ENCODE measurements around the gene ATOH7.
"Not testable (repeated sequence)": the region's sequence is repeated elsewhere in the genome, so short reads cannot be mapped to it uniquely, and the experiment has no call there.

The ATOH7 gene

GRCh38 chr10:68231817-68232251, at the start of gene ATOH7:
Gene ATOH7, minus strand, starts transcription at chr10:68232113. Its CDS starts 436 bp downstream, at chr10:68231677.
- no peak for DNase-seq

GRCh38 chr10:68280758-68281157, 48.8 kb upstream of the ATOH7 start:
- DNase-seq, result no peak

DNA sequence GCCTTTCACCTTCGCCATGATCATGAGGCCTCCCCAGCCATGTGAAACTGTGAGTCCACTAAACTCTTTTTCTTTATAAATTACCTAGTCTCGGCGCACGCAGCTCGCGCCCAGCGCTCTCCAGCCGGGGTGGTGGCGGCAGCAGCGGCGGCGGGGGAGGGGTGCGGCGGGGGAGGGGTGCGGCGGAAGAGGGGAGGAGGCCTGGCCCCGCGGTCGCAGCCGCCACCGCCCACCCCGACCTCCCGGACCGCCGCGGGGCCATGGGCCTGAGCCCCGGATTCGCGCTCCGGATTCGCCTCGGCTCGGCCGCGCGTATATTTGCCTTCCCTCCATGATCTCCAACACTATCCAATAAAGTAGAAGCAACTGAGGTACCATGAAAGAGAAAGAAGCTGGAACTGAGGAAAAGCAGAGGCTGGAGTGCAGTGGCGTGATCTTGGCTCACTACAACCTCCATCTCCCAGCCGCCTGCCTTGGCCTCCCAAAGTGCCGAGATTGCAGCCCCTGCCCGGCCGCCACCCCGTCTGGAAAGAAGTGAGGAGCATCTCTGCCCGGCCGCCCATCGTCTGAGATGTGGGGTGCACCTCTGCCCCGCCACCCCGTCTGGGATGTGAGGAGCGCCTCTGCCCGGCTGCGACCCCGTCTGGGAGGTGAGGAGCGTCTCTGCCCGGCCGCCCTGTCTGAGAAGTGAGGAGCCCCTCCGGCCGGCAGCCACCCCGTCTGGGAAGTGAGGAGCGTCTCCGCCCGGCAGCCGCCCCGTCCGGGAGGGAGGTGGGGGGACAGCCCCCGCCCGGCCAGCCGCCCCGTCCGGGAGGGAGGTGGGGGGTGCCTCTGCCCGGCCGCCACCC, 47.2 kb upstream of the ATOH7 start:
- DNase-seq, result not testable (repeated sequence)

- not testable (repeated sequence) for DNase-seq
Measured at GRCh38 chr10:68277814-68278213, 45.9 kb upstream of the ATOH7 start.

GRCh38 chr10:68276224-68276623, 44.3 kb upstream of the ATOH7 start:
- DNase-seq, result no peak

GRCh38 chr10:68275600-68276126, 43.8 kb upstream of the ATOH7 start:
- no peak for DNase-seq

DNA sequence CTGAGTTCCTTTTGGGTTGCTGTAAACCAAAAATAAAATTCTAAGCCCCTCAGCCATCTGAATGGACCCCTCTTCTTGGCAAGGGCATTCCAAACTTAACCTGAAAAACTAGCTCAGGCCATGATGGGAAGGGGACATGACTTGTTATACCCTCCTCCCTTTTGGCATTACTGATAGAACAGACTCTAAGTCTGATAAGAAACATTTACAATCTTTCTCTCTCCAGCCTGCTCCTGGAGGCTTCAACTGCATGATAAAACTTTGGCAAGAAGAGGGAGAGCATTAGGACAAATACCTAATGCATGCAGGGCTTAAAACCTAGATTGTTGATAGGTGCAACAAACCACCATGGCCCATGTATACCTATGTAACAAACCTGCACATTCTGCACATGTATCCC, 40.9 kb upstream of the ATOH7 start:
- DNase-seq, result no peak

- DNase-seq, result peak; percentile 19
Measured at GRCh38 chr10:68271196-68271882, 39.4 kb upstream of the ATOH7 start.

DNA sequence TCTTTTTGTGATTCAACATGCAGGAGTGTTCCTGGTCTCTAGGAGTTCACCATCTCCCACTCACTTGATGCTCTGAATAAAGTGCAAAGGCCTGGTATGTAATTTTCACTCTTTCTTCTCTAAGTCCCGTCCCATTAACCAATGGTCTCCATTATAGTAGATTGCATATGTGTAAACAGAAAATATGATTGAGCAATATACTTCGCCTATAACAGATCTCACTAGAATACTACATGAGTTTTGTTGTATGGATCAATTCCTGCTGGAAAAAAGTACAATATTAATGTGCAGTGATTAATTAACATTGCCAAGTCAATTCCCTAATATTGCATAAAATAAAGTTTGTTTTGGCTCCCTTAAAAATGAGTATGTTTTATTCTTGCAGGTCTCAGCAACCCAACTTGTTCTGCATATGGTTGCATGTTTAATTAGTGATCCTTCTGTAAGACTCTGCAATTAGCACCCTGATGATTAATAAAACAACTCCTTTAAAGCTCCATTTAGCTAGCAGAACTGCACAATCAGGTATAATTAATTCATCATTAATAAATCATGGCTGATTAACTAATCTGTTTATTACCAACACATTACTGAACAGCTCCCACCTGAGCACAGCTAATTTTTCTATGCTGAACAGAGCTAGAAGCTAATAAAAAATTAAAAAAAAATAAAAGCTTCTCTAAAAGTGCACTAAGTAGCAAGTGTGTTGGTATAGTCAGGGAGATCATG, 37.8 kb upstream of the ATOH7 start:
- no peak for DNase-seq

DNA sequence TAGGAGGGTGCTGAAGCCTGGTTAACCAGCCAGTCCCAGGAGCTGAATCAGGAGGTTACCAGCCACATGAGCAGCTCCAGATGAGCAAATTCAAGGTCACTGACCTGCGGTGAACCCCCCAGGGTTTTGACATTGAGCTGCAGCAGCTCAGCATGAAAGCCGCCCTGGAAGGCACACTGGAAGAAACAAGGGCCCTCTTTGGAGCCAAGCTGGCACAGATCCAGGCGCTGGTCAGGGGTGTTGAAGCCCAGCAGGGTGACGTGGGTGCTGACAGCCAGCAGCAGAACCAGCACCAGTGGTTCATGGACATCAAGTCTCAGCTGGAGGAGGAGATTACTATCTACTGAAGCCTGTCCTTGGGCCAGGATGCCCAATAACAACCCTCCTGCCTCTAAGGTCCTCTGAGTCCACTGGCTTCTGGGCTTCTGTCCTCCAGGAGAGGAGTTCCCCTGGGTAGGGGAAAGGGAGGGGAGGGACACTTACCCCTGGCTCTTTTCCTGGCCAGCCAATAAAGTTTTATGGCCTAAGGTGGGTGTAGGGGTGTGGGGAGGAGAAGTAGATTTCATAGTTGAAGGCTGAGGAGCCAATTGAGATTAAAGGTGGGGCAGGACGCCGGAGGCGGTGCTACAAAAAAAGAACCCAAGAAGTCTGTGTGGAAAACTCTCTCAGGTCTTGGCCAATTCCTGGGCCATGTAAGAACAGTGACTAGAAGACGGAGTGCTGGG, 29.4 kb upstream of the ATOH7 start:
- DNase-seq, result no peak

DNA sequence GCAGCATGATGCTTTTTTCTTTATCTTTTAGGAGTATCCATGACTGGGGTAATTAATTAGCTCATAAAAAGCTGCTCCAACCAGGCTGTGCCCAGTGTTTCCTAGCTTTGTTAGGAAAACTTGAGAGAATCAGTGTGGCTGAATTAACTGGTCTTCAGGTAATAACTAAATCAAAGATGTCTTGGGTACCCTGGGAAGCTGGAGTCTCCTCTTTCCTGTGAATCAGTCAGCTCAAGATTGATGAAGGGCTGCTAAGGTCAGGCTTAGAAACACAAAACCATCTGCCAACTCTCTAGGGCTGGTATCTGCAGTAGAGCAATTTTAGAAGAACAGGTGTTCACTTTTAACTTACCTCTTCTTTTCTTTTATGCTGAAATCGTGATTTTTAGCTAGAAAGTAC, 21.4 kb upstream of the ATOH7 start:
- no peak for DNase-seq

GRCh38 chr10:68251625-68252495, 19.9 kb upstream of the ATOH7 start:
- no peak for DNase-seq

- DNase-seq, result no peak
Measured at GRCh38 chr10:68251151-68251550, 19.2 kb upstream of the ATOH7 start.

- no peak for DNase-seq
Measured at GRCh38 chr10:68249297-68249696, 17.4 kb upstream of the ATOH7 start.

- no peak for DNase-seq
Measured at GRCh38 chr10:68247931-68248330, 16.0 kb upstream of the ATOH7 start.

GRCh38 chr10:68246397-68246796, 14.5 kb upstream of the ATOH7 start:
- DNase-seq, result not testable (repeated sequence)

- no peak for DNase-seq
Measured at GRCh38 chr10:68242051-68242450, 10.1 kb upstream of the ATOH7 start.

GRCh38 chr10:68239596-68240150, 7.8 kb upstream of the ATOH7 start:
- no peak for DNase-seq

- DNase-seq, result no peak
Measured at GRCh38 chr10:68239069-68239468, 7.2 kb upstream of the ATOH7 start.

- DNase-seq, result no peak
Measured at GRCh38 chr10:68238371-68238770, 6.5 kb upstream of the ATOH7 start.

- no peak for DNase-seq
Measured at GRCh38 chr10:68237173-68237572, 5.3 kb upstream of the ATOH7 start.

Measured in right hindlimb (tissue), 1 donor.